ENCODE measurements around the gene HCRTR1.

Gene HCRTR1

DNA sequence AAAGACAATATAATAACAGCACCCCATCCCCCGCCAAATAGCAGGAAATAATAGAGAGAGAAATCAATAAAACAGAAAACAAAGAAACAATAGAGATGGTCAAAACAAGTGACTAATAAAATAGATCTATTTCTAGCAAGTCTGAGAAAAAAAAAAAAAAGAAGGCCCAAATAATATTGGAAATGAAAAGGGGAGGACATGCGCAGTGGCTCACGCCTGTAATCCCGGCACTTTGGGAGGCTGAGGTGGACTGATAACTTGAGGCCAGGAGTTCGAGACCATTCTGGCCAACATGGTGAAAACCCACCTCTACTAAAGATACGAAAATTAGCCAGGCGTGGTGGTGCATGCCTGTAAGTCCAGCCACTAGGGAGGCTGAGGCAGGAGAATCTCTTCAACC, 18.5 kb upstream of the HCRTR1 start:
- DNase-seq (ENCODE audit: low read depth): no peak

DNA sequence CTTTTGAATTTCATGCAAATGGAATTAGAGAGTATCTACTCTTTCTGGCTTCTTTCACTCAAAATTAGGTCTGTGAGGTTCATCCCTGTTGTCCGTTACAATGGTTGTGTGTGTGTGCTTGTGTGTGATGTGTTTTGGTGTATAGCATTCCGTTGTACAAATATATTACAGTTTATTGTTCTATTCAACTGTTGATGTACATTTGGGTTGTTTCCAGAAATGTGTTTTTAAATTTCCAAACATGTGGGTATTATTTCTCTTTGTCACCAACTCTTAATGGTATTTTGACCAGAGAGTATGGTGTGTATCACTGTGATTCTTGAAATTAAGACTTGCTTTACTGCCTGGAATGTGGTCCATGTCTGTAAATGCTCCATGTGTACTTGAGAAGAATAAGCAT, 16.8 kb upstream of the HCRTR1 start:
- no peak for DNase-seq (ENCODE audit: low read depth)

DNA sequence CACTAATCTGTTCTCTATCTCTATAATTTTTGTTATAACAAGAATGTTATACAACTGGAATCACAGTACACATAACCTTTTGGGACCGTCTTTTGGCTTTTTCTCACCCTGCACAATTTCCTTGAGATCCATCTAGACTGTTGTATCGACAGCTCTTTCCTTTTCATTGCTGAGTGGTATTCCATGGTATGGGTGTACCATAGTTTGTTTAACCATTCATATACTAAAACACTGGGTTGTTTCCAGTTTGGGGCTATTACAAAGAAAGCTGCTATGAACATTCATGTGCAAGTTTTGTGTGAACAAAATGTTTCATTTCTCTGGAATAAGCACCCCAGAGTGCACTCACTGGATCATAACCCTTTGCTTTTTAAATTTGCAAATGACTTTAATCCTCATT, 15.4 kb upstream of the HCRTR1 start:
- DNase-seq (ENCODE audit: low read depth): no peak

DNA sequence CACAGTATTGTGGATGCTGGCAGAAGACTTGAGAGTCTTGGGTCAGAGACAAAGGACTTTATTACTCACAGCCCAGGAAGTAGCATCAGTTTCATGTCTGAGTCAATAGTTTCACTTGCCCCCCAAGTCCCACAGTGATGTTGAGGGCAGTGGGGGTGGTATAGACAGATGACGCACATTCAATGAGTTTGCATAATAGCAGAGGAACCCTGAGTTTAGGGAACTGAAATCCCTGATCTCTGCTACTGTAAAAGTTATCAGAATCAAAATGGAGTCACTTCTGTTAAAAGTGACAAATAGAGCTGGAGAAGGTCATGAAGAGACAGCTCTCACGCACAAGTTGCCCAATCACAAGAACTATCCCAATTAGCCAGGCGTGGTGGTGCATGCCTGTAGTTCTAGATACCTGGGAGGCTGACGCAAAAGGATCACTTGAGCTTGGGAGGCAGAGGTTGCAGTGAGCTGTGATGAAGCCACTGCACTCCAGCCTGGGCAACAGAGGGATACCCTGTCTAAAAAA, 11.5 kb upstream of the HCRTR1 start:
- DNase-seq (ENCODE audit: low read depth): no peak

DNA sequence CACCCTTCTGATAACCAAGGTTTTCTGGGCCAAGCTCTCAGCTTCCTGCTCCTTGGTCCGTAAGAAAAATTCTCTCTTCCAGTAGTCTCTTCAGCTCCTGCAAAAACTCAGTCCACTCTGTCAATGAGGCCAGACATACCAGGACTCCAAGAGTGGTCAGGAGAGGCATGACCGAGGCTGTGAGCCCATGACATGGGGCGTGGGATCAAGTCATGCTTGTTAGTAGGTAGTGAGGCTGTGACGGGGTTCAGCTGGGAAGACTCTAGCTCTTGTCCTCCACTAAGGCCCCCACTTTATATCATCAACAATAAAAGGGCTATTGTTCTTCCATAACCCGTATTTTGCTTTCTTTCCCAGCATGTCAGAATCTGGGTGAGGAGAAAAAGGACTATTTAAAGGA, 10.1 kb upstream of the HCRTR1 start:
- DNase-seq (ENCODE audit: low read depth): no peak

DNA sequence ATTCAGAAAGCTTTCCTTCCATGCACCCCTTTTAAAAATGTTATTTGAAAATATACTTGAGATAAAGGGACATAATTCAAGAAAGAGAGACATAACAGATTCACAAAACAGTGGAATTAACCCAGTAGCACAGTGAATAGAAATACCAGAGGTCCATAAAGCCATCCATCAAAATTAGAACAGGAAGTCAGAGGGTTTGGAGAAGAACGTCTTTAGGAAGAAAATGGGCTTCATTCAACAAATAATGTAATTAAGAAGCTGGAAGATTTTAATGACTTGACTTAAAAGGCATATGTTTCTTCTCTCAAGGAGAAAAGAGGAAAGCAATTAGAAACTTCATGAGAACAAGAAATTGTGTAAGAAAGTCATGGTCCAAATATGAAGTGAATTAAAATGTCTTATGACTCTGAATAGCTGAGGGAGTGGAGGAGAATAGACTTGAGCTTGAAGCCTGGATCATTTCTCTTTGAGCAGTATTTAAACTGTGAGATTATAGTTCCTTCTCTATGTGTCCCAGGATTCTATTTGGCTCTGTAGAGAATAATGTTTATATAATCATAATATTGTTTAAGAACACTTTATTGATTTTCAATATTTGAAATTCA, 7.9 kb upstream of the HCRTR1 start:
- DNase-seq (ENCODE audit: low read depth): no peak

DNA sequence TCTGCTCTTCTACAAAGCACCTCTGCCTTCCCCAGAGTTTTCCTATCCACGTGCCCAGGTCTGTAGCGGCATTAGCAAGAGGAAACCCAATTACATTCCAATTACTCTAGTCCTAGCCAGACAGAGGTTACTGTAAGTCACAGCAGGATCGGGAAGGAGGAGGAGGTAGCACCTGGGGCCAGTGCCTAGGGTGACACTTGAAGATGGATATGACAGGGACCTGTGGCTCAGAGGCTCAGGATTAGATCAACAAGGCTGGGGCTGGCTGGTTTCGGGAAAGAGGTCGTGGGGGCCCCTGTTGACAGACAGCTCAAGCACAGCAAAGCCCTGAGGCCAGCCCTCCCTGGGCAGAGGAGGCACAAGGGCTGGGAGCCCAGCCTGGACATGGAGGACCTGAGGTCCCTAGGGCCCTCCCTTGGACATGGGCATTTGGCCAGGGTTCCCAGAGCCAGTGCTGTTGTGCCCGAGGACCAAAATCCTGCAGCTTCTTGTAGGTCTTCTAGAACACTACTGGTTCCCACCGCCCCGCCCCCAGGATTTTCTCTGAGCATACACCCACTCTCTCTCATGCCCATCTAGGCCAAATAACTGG, 3.0 kb upstream of the HCRTR1 start:
- DNase-seq (ENCODE audit: low read depth): no peak

DNA sequence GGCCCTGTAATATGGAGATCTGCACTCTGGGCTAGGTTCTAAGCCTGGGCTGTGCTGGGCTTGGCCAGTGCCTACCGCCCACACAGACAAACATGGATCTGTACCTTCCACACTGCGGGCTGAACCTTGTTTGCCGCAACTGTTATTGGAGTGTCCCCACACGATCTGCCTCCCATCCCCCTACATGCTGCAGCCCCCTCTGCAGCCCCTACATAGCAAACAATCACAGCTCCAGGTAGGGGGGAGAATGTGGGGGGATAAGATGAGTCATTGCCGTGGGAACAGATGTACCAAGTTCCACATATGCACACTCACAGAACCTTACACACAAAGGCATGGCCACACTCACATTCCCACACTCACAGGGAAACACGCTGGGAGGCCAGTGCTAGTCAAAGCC, 2.1 kb upstream of the HCRTR1 start:
- no peak for DNase-seq (ENCODE audit: low read depth)

DNA sequence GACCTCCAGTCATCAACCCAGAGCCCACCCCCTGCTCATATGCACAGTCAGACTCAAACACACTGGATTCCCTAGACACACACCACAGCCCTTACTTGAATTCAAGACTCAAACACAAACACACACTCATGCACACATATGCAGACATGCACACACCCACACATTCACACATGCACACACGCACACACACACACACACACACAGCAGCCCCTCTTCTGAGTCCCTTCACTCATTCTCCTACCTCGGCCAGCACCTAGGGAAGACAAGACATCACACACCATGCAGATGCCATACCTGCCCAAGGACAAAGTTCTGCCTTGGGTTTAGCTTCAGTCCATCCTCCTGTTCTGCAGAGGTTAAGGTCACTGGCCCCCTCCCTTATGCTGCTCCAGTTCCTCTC, 1.6 kb upstream of the HCRTR1 start:
- no peak for DNase-seq (ENCODE audit: low read depth)

DNA sequence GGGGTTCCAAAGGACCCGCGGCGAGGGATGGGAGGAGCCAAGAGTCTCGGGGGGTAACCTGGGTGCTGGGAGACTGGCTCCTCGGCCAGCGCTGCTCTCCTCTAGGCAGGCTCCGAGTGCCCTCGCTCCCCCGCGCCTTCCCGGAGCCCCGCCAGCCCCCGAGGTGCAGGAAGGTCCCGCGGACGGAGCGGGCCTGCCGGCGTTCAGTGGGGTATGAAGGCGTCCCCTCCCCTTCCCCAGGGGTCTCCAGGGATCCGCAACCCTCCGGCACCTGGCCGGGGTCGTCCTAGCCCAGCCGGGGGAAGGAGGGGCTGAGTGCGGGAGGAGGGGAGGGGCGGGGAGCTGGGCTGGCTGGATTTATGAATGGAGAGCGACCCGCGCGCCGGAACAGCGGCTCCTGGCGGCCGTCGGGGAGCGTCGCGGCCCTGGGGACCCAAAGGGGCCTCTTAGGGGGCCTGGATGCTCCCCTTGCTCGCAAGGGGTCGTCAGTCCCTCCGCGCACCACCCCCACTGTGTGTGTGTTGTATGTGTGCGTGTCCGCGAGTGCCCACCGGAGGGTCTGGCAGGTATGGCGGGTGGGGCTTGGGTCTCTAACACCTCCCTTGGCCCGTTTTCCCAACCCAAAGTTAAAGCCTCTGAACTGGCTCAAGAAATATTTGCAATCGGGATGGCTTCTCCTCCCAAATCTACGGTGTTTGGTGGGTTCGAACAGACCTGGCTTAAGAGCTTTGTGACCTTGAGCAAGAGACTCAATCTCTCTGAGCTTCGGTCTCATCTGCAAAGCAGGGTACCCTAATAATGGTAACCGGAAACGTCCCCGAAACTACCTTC, 642 bp downstream of the HCRTR1 start:
- DNase-seq (ENCODE audit: low read depth): peak; percentile 10

DNA sequence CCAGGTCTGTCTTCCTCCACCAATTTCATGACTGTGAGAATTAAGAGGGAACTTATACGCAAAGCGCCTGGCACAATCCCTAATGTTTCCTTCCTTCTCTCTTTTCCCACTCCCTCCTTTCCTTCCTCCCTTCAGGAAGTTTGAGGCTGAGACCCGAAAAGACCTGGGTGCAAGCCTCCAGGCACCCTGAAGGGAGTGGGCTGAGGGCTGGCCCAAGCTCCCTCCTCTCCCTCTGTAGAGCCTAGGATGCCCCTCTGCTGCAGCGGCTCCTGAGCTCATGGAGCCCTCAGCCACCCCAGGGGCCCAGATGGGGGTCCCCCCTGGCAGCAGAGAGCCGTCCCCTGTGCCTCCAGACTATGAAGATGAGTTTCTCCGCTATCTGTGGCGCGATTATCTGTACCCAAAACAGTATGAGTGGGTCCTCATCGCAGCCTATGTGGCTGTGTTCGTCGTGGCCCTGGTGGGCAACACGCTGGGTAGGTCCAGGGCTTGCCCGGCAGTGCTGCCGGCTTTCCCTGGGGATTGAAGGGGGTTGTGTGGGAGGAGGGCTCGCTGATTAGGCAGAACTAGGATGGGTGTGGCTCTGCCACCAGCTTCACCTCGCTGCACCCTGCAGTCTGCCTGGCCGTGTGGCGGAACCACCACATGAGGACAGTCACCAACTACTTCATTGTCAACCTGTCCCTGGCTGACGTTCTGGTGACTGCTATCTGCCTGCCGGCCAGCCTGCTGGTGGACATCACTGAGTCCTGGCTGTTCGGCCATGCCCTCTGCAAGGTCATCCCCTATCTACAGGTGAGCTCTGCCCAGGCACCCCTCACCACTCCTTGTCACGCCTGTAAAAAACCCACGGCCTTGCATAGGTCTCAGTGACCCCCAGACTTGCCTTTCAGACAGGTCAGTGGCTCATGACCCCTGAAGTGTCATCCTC, 1.7 kb downstream of the HCRTR1 start:
- no peak for DNase-seq (ENCODE audit: low read depth)

DNA sequence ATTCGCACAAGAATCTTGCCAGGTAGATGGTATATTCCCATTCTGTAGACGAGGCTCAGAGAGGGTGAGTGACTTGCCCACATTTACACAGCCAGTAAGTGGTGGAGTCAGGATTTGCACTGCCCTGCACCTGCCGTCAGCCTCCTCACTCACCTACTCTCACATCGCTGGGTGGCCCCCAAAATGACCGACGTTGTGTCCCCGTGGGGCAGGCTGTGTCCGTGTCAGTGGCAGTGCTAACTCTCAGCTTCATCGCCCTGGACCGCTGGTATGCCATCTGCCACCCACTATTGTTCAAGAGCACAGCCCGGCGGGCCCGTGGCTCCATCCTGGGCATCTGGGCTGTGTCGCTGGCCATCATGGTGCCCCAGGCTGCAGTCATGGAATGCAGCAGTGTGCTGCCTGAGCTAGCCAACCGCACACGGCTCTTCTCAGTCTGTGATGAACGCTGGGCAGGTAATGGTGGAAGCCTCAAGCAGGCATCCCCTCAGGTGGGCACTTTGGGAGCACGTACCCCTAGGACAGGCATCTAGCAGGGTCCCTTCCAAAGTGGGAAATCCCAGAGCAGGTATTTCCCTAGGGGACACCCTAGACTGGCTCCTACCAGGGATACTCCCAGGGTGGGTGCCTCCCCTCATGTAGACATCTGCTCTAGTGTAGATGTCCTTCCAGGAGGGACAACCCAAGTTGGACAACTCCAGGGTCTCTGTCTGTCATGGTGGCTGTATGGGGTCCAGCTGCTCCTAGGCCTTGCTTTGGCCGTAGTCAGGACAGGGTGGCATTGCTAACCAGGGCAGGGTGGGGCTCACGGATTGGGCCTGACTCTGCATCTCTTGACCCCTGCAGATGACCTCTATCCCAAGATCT, 3.4 kb downstream of the HCRTR1 start:
- DNase-seq (ENCODE audit: low read depth): no peak

DNA sequence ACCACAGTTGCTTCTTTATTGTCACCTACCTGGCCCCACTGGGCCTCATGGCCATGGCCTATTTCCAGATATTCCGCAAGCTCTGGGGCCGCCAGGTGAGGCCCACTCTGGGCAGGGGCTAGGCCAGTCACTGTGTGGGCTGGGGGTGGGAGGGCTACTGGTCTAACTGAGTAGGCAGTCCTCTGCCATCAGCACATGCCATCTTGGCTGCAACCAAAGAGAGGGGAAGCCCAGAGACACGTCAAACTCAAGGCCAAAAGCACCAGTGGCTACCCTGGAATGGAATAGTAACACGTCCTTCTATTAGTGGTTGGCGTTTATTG, 4.0 kb downstream of the HCRTR1 start:
- no peak for DNase-seq (ENCODE audit: low read depth)

DNA sequence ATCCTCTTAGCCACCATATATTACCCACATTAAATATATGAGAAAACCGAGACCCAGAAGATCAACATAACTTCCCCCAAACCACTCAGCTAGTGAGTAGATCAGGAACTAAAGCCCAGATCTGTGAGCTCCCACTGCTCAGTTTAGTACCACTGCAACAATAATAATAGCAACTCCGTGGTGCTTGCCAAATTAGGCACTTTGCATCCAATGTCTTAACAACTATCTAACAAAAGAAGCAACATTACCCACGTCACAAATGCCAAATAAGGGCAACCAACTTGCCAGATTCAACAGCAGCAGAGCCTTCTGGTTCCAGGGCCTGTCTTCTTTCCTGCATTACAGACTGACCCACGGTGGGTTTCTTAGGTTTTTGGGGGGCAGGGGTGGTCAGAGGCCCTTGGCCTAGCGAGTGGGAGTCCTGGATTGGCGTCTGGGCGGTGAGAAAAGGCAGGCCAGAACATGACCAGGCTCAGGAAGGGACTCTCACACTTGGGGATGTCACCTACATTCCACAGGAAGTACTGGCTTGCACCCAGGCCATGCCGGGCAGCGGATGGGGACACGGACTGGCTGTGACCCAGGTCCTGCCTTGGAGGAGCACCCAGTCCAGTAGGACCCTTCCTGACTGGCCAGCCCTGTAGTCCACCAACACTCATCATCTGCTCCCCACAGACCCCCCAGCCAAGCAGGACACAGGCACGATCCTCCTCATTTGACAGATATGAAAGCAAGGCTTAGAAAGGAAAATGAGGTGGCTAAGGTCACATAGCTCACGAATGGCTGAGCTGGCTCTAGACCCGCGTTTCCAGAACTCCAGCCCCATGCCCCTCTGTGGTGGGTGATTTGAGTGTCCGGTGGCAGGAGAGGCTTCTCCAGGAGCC, 4.6 kb downstream of the HCRTR1 start:
- DNase-seq (ENCODE audit: low read depth): no peak

DNA sequence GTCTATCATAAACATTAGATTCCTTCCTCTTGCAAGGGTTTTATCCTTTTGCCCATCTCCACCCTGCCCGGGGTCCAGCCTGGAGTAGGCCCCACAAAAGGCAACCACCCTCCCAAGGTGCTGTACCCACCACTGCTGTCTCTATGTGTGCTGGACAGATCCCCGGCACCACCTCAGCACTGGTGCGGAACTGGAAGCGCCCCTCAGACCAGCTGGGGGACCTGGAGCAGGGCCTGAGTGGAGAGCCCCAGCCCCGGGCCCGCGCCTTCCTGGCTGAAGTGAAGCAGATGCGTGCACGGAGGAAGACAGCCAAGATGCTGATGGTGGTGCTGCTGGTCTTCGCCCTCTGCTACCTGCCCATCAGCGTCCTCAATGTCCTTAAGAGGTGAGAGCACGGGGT, 5.9 kb downstream of the HCRTR1 start:
- DNase-seq (ENCODE audit: low read depth): no peak

DNA sequence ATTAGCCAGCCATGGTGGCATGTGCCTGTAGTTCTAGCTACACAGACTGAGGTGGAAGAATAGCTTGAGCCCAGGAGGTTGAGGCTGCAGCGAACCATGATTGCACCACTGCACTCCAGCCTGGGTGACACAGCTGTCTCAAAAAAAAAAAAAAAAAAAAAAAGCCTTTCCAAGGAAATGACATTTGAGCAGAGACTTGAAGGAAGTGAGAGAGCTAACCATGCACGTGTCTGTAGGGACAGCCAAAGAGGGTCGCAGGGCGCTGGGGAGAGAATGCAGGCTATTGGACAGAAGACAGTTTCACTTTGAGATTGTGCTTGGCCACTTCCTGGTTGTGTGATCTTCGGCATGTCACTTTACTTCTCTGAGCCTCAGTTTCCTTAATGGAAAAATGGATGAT, 6.8 kb downstream of the HCRTR1 start:
- no peak for DNase-seq (ENCODE audit: low read depth)

DNA sequence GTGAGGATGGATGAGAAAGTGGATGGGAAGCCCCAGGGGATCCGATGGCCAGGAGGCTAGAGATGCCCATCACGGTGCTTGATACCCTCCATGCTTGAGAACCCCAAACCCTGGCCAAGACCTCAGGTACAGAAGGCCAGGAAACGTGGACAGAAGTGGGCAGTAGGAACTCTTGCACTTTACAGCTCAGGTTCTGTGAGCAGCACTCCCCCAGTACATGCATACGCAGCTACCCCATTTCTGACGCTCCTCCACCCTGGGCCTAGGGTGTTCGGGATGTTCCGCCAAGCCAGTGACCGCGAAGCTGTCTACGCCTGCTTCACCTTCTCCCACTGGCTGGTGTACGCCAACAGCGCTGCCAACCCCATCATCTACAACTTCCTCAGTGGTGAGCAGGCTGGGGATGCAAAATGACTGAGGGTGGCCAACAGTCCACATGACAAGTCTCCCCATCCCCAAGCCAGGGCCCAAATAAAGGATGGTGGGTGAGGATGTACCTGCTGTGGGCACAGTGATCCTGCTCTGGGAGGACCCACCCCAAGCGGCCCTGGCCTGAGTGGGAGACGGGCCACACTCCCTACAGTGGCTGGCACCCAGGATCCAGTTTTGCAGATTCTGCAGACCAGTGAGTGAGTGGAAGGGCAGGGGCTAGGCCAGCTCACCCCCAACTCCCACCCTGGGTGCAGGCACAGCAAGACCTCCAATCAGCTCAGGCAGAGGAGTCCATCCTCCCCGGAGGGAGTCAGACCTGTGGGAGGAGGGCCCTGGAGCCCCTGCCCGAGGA, 7.4 kb downstream of the HCRTR1 start:
- no peak for DNase-seq (ENCODE audit: low read depth)

DNA sequence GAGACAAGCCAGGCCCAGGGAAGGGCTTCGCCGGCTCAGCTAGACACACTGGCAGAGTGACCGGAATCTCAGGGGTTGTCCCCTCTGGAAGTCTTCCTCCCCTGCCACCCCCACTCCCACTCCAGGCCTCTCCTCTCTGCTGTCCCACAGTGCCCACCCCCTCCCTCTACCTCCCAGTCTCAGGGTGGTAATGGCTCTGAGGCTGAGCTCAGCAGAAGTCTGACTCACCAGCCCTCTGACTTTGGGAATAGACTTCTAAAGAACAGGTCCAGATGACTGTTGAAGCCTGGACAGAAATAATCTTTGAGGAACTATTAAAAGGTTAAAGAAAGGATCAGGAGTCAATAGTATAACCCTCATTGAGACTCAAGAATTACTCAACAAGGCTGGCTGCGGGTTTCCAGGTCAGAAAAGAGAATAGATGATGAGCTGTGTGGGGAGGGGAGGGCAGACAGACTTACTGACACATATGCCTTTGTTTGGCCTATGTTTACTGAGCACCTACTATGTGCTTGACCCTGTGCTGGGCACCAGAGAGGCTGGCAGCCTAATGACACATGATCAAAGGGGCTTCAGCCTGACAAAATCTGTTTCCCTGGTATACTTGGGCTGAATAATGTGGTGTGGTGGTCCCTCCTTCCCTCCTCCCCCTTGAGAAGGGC, 8.2 kb downstream of the HCRTR1 start:
- no peak for DNase-seq (ENCODE audit: low read depth)
